Stimulated activated CD4-positive, alpha-beta T cell treated with anti-CD3 and anti-CD28 coated beads, Interleukin-15, amount 100 ng/mL, for 1 hour (primary cell): Measurements from ENCODE around the gene SUDS3.

Source experiments
- DNase-seq, 2 donors: peaks; one replicate each; pipeline ENCODE4 v3.0.0-alpha.2; 2020; ENCODE audit warnings: low read depth in 1 of 2, low spot score in 1 of 2

SUDS3 gene

GRCh38 chr12:118447181-118447580 lies 70.8 kb downstream of the SUDS3 start:
- DNase-seq, result no peak

- no peak for DNase-seq
Measured at GRCh38 chr12:118448341-118448740, 72.0 kb downstream of the SUDS3 start.

- no peak for DNase-seq
Measured at GRCh38 chr12:118455327-118455726, 79.0 kb downstream of the SUDS3 start.

- DNase-seq, result no peak
Measured at GRCh38 chr12:118456741-118457140, 80.4 kb downstream of the SUDS3 start.

GRCh38 chr12:118459110-118459509 lies 82.8 kb downstream of the SUDS3 start:
- DNase-seq, result no peak

GRCh38 chr12:118463677-118464076 lies 87.3 kb downstream of the SUDS3 start:
- DNase-seq, result no peak

GRCh38 chr12:118465706-118466105 lies 89.4 kb downstream of the SUDS3 start:
- DNase-seq, result no peak
